SK-N-SH (cell line): ENCODE results near the gene OGFOD2.

ENCODE experiments used
- CTCF ChIP-seq: fragments of 200-600 bp; sonication (generic); IDR thresholded peaks from 2 replicates; pipeline ENCODE4 v1.6.1; 2017; ENCODE audit warnings: antibody characterized with exemption, mild to moderate bottlenecking, moderate library complexity
- EP300 ChIP-seq, 2 experiments: IDR thresholded peaks; 2 replicates each; pipeline versions ENCODE4 v1.4.0 to v1.6.1; 2012; ENCODE audit warnings: borderline replicate concordance in 1 of 2, low read depth in 1 of 2, low read length in 1 of 2
- FOSL2 ChIP-seq: IDR thresholded peaks from 2 replicates; pipeline ENCODE4 v1.4.0; 2012; ENCODE audit warnings: low read depth, mild to moderate bottlenecking, moderate library complexity, borderline replicate concordance
- GABPA ChIP-seq: IDR thresholded peaks from 2 replicates; pipeline ENCODE4 v1.4.0; 2012; ENCODE audit warnings: low read depth, mild to moderate bottlenecking
- GATA2 ChIP-seq: sonication (generic); formaldehyde crosslinking; IDR thresholded peaks from 2 replicates; pipeline ENCODE4 v1.5.0; 2020; ENCODE audit warnings: mild to moderate bottlenecking, missing genetic modification reagents
- MAX ChIP-seq: IDR thresholded peaks from 2 replicates; pipeline ENCODE4 v1.4.0; 2012; ENCODE audit warnings: low read depth
- REST ChIP-seq: IDR thresholded peaks from 2 replicates; pipeline ENCODE4 v1.6.1; 2012; ENCODE audit warnings: mild to moderate bottlenecking, low read depth, low read length, moderate library complexity
- RFX5 ChIP-seq: IDR thresholded peaks from 2 replicates; pipeline ENCODE4 v1.6.1; 2012; ENCODE audit warnings: mild to moderate bottlenecking, improper control_type of control experiment, low read length
- USF2 ChIP-seq: fragments of 150-350 bp; IDR thresholded peaks from 2 replicates; pipeline ENCODE4 v1.6.1; 2017; ENCODE audit warnings: antibody characterized with exemption, low read length, low read depth, borderline replicate concordance
- YY1 ChIP-seq: IDR thresholded peaks from 2 replicates; pipeline ENCODE4 v1.4.0; 2012; ENCODE audit warnings: low read depth, mild to moderate bottlenecking

GRCh38 chr12:122990561-122990960 is 15.5 kb downstream of the OGFOD2 start:
- TF ChIP-seq CTCF (no peak), FOSL2 (no peak), GABPA (no peak), REST (no peak), EP300 (IDR thresholded peaks at IDR 0.05; ENCODE audit: borderline replicate concordance in 1 of 2, low read depth in 1 of 2, low read length in 1 of 2) (no peak), MAX (no peak), YY1 (no peak), USF2 (no peak), GATA2 (CRISPR knock-in tag) (no peak), RFX5 (no peak)
